ENCODE results near the gene SFXN3. TPM values are rescaled to one million over a fixed set of nuclear protein-coding genes. Genes with fewer than 3 reads are reported as not detected.
A peak's percentile ranks its signal among the peaks of the same experiment; 100 is the strongest.

SFXN3 gene
- total and polyA plus RNA-seq, 2 of the 13 experiments (the other 11 are each of a cell fraction or from before 2014, with no cell fraction given) = 16.8 to 71.5 TPM

GRCh38 chr10:100998991-100999741 lies 31.9 kb upstream of the SFXN3 start (continued):
- TF ChIP-seq SMAD1 (CRISPR knock-in tag; IDR thresholded peaks at IDR 0.05; ENCODE audit: borderline replicate concordance, low read depth) (no peak; the same call in 1 of the 2 replicates), ZNF232 (CRISPR knock-in tag; IDR thresholded peaks at IDR 0.05; ENCODE audit: borderline replicate concordance) (0 out of 2 replicates have a peak, but pooled peaks have one; percentile 6), GMEB2 (CRISPR knock-in tag; IDR thresholded peaks at IDR 0.05; ENCODE audit: low read depth) (no peak; the same call in 1 of the 2 replicates), ZNF160 (CRISPR knock-in tag; IDR thresholded peaks at IDR 0.05) (peak; percentile 8; the same call in 1 of the 2 replicates), ZNF543 (CRISPR knock-in tag; IDR thresholded peaks at IDR 0.05) (peak; percentile 52; the same call in 1 of the 2 replicates), ZFP62 (CRISPR knock-in tag; IDR thresholded peaks at IDR 0.05) (no peak), PHF21A (CRISPR knock-in tag; IDR thresholded peaks at IDR 0.05) (peak; percentile 17), EHMT2 (IDR thresholded peaks at IDR 0.05; ENCODE audit: borderline replicate concordance, low read depth, low read length) (no peak), BORCS8-MEF2B (CRISPR knock-in tag; IDR thresholded peaks at IDR 0.05) (peak; percentile 69), ATAD3A (CRISPR knock-in tag; IDR thresholded peaks at IDR 0.05) (no peak), ATF4 (CRISPR knock-in tag; IDR thresholded peaks at IDR 0.05) (0 out of 4 replicates have a peak, but pooled peaks of 1 of the 2 experiments have one; percentile 26), RBFOX2 (IDR thresholded peaks at IDR 0.05; ENCODE audit: low read depth, low read length) (peak; percentile 97), ZNF383 (CRISPR knock-in tag; IDR thresholded peaks at IDR 0.05; ENCODE audit: borderline replicate concordance) (no peak), DBP (CRISPR knock-in tag; IDR thresholded peaks at IDR 0.05; ENCODE audit: not compliant biosample characterization) (no peak), GRHL1 (CRISPR knock-in tag; conservative IDR thresholded peaks at IDR 0.05) (no peak), CEBPG (CRISPR knock-in tag; IDR thresholded peaks at IDR 0.05) (no peak), HMGA1 (CRISPR knock-in tag; conservative IDR thresholded peaks at IDR 0.05) (no peak), MTA1 (CRISPR knock-in tag; IDR thresholded peaks at IDR 0.05; ENCODE audit: borderline replicate concordance) (peak; percentile 69), SCMH1 (CRISPR knock-in tag; IDR thresholded peaks at IDR 0.05; ENCODE audit: borderline replicate concordance) (no peak), ELF3 (CRISPR knock-in tag; IDR thresholded peaks at IDR 0.05) (peak; percentile 24; the same call in 1 of the 2 replicates), FOXC1 (CRISPR knock-in tag; IDR thresholded peaks at IDR 0.05; ENCODE audit: borderline replicate concordance) (peak; percentile 45; the same call in 1 of the 2 replicates), ZNF337 (CRISPR knock-in tag; IDR thresholded peaks at IDR 0.05; ENCODE audit: borderline replicate concordance, low read depth) (no peak), ARID3A (IDR thresholded peaks at IDR 0.05; ENCODE audit: low read depth, low read length) (no peak)
